K562 (cell line): ENCODE measurements around the gene MCM9. TPM values are rescaled to one million over a fixed set of nuclear protein-coding genes. Genes with fewer than 3 reads are reported as not detected.
A peak's percentile ranks its signal among the peaks of the same experiment; 100 is the strongest.

ENCODE experiments used
- ATF6 ChIP-seq: sonication (generic); formaldehyde crosslinking; IDR thresholded peaks from 2 replicates; pipeline ENCODE4 v1.4.0; 2020; ENCODE audit warnings: mild to moderate bottlenecking, missing genetic modification reagents
- CTBP1 ChIP-seq: fragments of 450-650 bp; IDR thresholded peaks from 2 replicates; pipeline ENCODE4 v1.6.1; 2016; ENCODE audit warnings: borderline replicate concordance
- CXXC5 ChIP-seq: fragments of 250-450 bp; sonication (Bioruptor Pico); IDR thresholded peaks from 2 replicates; pipeline ENCODE4 v1.8.0; 2022; ENCODE audit warnings: inconsistent platforms, mild to moderate bottlenecking, moderate library complexity
- HDAC2 ChIP-seq: fragments of 450-650 bp; IDR thresholded peaks from 2 replicates; pipeline ENCODE4 v1.6.1; 2016; ENCODE audit warnings: mild to moderate bottlenecking
- HNRNPH1 ChIP-seq: fragments of 200-400 bp; formaldehyde crosslinking; optimal IDR thresholded peaks from 2 replicates; pipeline ENCODE3; 2017; ENCODE audit warnings: low read depth, mild to moderate bottlenecking, low read length, moderate library complexity
- KLF6 ChIP-seq: fragments of 250-450 bp; sonication (Bioruptor Pico); IDR thresholded peaks from 2 replicates; pipeline ENCODE4 v1.4.0; 2020; ENCODE audit warnings: mild to moderate bottlenecking, moderate library complexity, borderline replicate concordance
- MAX ChIP-seq: sonication (generic); formaldehyde crosslinking; IDR thresholded peaks from 2 replicates; pipeline ENCODE4 v1.9.0; 2022; ENCODE audit warnings: mild to moderate bottlenecking, missing genetic modification reagents
- NFRKB ChIP-seq: fragments of 450-650 bp; IDR thresholded peaks from 2 replicates; pipeline ENCODE4 v1.6.1; 2016; ENCODE audit warnings: low read depth
- PRDM10 ChIP-seq: fragments of 450-650 bp; IDR thresholded peaks from 2 replicates; pipeline ENCODE4 v1.6.1; 2018; ENCODE audit not compliant: partially characterized antibody
- SUPT5H ChIP-seq: fragments of 450-650 bp; IDR thresholded peaks from 2 replicates; pipeline ENCODE4 v1.6.1; 2016
- TFAP4 ChIP-seq: sonication (generic); formaldehyde crosslinking; IDR thresholded peaks from 2 replicates; pipeline ENCODE4 v1.8.0; 2022; ENCODE audit warnings: missing genetic modification reagents, mild to moderate bottlenecking, moderate library complexity, borderline replicate concordance
- TFE3 ChIP-seq: fragments of 450-650 bp; formaldehyde crosslinking; IDR thresholded peaks from 2 replicates; pipeline ENCODE4 v1.4.0; 2020; ENCODE audit warnings: mild to moderate bottlenecking, mixed read lengths
- ZFX ChIP-seq: sonication (generic); formaldehyde crosslinking; IDR thresholded peaks from 2 replicates; pipeline ENCODE4 v1.8.0; 2022; ENCODE audit warnings: mild to moderate bottlenecking, missing genetic modification reagents, moderate library complexity
- ZKSCAN1 ChIP-seq: fragments of 150-350 bp; IDR thresholded peaks from 2 replicates; pipeline ENCODE4 v1.6.1; 2016; ENCODE audit warnings: low read depth, low read length
- ZNF511 ChIP-seq: sonication (generic); formaldehyde crosslinking; IDR thresholded peaks from 2 replicates; pipeline ENCODE4 v1.8.0; 2022; ENCODE audit warnings: mild to moderate bottlenecking, missing genetic modification reagents
- ZNF561 ChIP-seq: fragments of 450-650 bp; formaldehyde crosslinking; conservative IDR thresholded peaks from 2 replicates; pipeline ENCODE4 v1.4.0; 2020; ENCODE audit warnings: mild to moderate bottlenecking, moderate library complexity
- polyA plus RNA-seq, 8 experiments: library from polyadenylated mRNA; depleted of rRNA in 4 of 8; stranded (reverse) in 5 of 8; unstranded in 3 of 8; fragments of >200 nt; fragmentation: Nextera tagmentation in 2 of 8; fragmentation: Illumina TruSeq in 1 of 8; extraction: Ambion mirVana in 2 of 8; extraction: Trizol in 1 of 8; gene quantifications; 2 replicates each; pipeline versions ENCODE4 v1.2.1 to v1.2.3, GENCODE V29; 2011 to 2014; ENCODE audit warnings: inconsistent platforms in 1 of 8, missing spikeins in 1 of 8
- total RNA-seq, 7 experiments: library from RNA; depleted of rRNA in 6 of 7; stranded (reverse); fragments of >200 nt in 6 of 7; fragmentation: Illumina TruSeq in 2 of 7; extraction: Trizol in 2 of 7; gene quantifications; 2 replicates each; pipeline versions ENCODE4 v1.2.1 to v1.2.3, GENCODE V29; 2011 to 2021; ENCODE audit warnings: low replicate concordance in 1 of 7

The MCM9 gene
- total and polyA plus RNA-seq, 9 of the 15 experiments (the other 6 are each of a cell fraction or from before 2014, with no cell fraction given) = 4.8 to 16.7 (median 11.6) TPM

- TF ChIP-seq HDAC2 = 0 out of 2 replicates have a peak, but pooled peaks have one; percentile 12
- TF ChIP-seq SUPT5H = peak; percentile 82
- peak; percentile 92 for TF ChIP-seq ZFX (CRISPR knock-in tag)
- TF ChIP-seq ZNF561 = no peak
- TF ChIP-seq ZNF511 (CRISPR knock-in tag) = no peak; the same call in 1 of the 2 replicates
- TF ChIP-seq CXXC5 (CRISPR knock-in tag) = peak; percentile 90
- TF ChIP-seq NFRKB = peak; percentile 67; the same call in 1 of the 2 replicates
- TF ChIP-seq TFE3 (CRISPR knock-in tag) = no peak
- TF ChIP-seq HNRNPH1 = no peak
- peak; percentile 81 for TF ChIP-seq MAX (CRISPR knock-in tag)
- TF ChIP-seq ATF6 (CRISPR knock-in tag) = peak; percentile 93
- TF ChIP-seq PRDM10 = peak; percentile 12
- TF ChIP-seq CTBP1 = peak; percentile 97
- peak; percentile 50 for TF ChIP-seq TFAP4
- no peak; the same call in 1 of the 2 replicates for TF ChIP-seq ZKSCAN1
- 0 out of 2 replicates have a peak, but pooled peaks have one; percentile 52 for TF ChIP-seq KLF6 (CRISPR knock-in tag)
These were observed at the start of gene MCM9 (continued) for GRCh38 chr6:118934461-118935330.
